KOPT-K1 (cell line): ENCODE results near the gene SIRPA.

ENCODE experiments used
- H3K27ac ChIP-seq: fragments of 200-600 bp; sonication (generic); 2 replicates; pipeline ENCODE4 v1.5.1; 2016; ENCODE audit warnings: antibody characterized with exemption, mild to moderate bottlenecking, low read depth, low read length; ENCODE audit not compliant: poor library complexity, severe bottlenecking
- H3K36me3 ChIP-seq: fragments of 200-600 bp; sonication (generic); 2 replicates; pipeline ENCODE4 v1.5.1; 2017; ENCODE audit warnings: antibody characterized with exemption, mild to moderate bottlenecking, low read length, moderate library complexity; ENCODE audit not compliant: insufficient read depth
- H3K9me3 ChIP-seq: fragments of 200-600 bp; sonication (generic); 2 replicates; pipeline ENCODE4 v1.5.1; 2017; ENCODE audit warnings: antibody characterized with exemption, low read length, mild to moderate bottlenecking; ENCODE audit not compliant: insufficient read depth, poor library complexity, severe bottlenecking

SIRPA gene

GRCh38 chr20:1922786-1923185, 27.6 kb downstream of the SIRPA start:
- H3K36me3 ChIP-seq = no peaks in the 10 kb centered on the region

GRCh38 chr20:1924910-1925861, 30.0 kb downstream of the SIRPA start:
- Histone ChIP-seq H3K36me3 (no peaks in the 10 kb centered on the region), H3K27ac (no peak overlapping the region), H3K9me3 (no peaks in the 10 kb centered on the region)

More at GRCh38 chr20:1922786-1923185, 27.6 kb downstream of the SIRPA start:
- Histone ChIP-seq H3K27ac (no peak overlapping the region), H3K9me3 (no peaks in the 10 kb centered on the region)

- no peaks in the 10 kb centered on the region for H3K9me3 ChIP-seq
- no peaks in the 10 kb centered on the region for H3K36me3 ChIP-seq
- no peak overlapping the region for H3K27ac ChIP-seq
These were observed 31.0 kb downstream of the SIRPA start for GRCh38 chr20:1926237-1926636.

- Histone ChIP-seq H3K9me3 (no peaks in the 10 kb centered on the region), H3K36me3 (no peaks in the 10 kb centered on the region), H3K27ac (no peak overlapping the region)
These were observed 32.0 kb downstream of the SIRPA start for GRCh38 chr20:1927217-1927616.

GRCh38 chr20:1928154-1928553, 32.9 kb downstream of the SIRPA start:
- no peaks in the 10 kb centered on the region for H3K36me3 ChIP-seq
- no peaks in the 10 kb centered on the region for H3K9me3 ChIP-seq
- H3K27ac ChIP-seq = no peak overlapping the region

GRCh38 chr20:1928782-1929181, 33.6 kb downstream of the SIRPA start:
- Histone ChIP-seq H3K36me3 (no peaks in the 10 kb centered on the region), H3K9me3 (no peaks in the 10 kb centered on the region), H3K27ac (no peak overlapping the region)

- Histone ChIP-seq H3K9me3 (no peaks in the 10 kb centered on the region), H3K36me3 (no peaks in the 10 kb centered on the region), H3K27ac (no peak overlapping the region)
These were observed 34.3 kb downstream of the SIRPA start for GRCh38 chr20:1929460-1929859.

GRCh38 chr20:1930165-1930564, 35.0 kb downstream of the SIRPA start:
- Histone ChIP-seq H3K36me3 (no peaks in the 10 kb centered on the region), H3K9me3 (no peaks in the 10 kb centered on the region)

GRCh38 chr20:1931830-1932229, 36.6 kb downstream of the SIRPA start:
- no peak overlapping the region for H3K27ac ChIP-seq
- H3K9me3 ChIP-seq = no peaks in the 10 kb centered on the region
- H3K36me3 ChIP-seq = no peaks in the 10 kb centered on the region

More at GRCh38 chr20:1930165-1930564, 35.0 kb downstream of the SIRPA start:
- no peak overlapping the region for H3K27ac ChIP-seq

- Histone ChIP-seq H3K9me3 (no peaks in the 10 kb centered on the region), H3K36me3 (no peaks in the 10 kb centered on the region), H3K27ac (no peak overlapping the region)
These were observed 37.8 kb downstream of the SIRPA start for GRCh38 chr20:1932971-1933370.

- Histone ChIP-seq H3K9me3 (no peaks in the 10 kb centered on the region), H3K36me3 (no peaks in the 10 kb centered on the region), H3K27ac (no peak overlapping the region)
These were observed 38.3 kb downstream of the SIRPA start for GRCh38 chr20:1933465-1933870.

GRCh38 chr20:1934156-1934555, 38.9 kb downstream of the SIRPA start:
- Histone ChIP-seq H3K27ac (no peak overlapping the region), H3K9me3 (no peaks in the 10 kb centered on the region), H3K36me3 (no peaks in the 10 kb centered on the region)

GRCh38 chr20:1934721-1935573, 39.7 kb downstream of the SIRPA start:
- H3K27ac ChIP-seq = no peak overlapping the region
- H3K9me3 ChIP-seq = no peaks in the 10 kb centered on the region

GRCh38 chr20:1935696-1936366, 40.6 kb downstream of the SIRPA start:
- no peaks in the 10 kb centered on the region for H3K9me3 ChIP-seq
- H3K36me3 ChIP-seq = no peaks in the 10 kb centered on the region
- H3K27ac ChIP-seq = no peak overlapping the region

More at GRCh38 chr20:1934721-1935573, 39.7 kb downstream of the SIRPA start:
- H3K36me3 ChIP-seq = no peaks in the 10 kb centered on the region
